Right atrium auricular region (tissue), 2 donors: ENCODE results near the gene CXCR1. TPM values are rescaled to one million over a fixed set of nuclear protein-coding genes. Genes with fewer than 3 reads are reported as not detected.

Experiments
- DNase-seq: peaks from one replicate; pipeline ENCODE4 v3.0.0-alpha.2; 2019; ENCODE audit warnings: low spot score
- H3K27ac ChIP-seq, 2 donors: fragments of 200-600 bp; sonication (generic); 1 replicate in 1 of 2; 2 replicates in 1 of 2; pipeline ENCODE4 v1.5.1; 2016 to 2019
- H3K27me3 ChIP-seq, 2 donors: fragments of 200-600 bp; sonication (generic); one replicate each; pipeline versions ENCODE4 v1.5.1 to v1.6.0; 2017 to 2019
- H3K36me3 ChIP-seq: fragments of 200-600 bp; sonication (generic); one replicate; pipeline ENCODE4 v1.5.1; 2016
- H3K4me1 ChIP-seq, 2 donors: fragments of 200-600 bp; sonication (generic); one replicate each; pipeline versions ENCODE4 v1.5.1 to v1.6.0; 2017 to 2019
- H3K4me3 ChIP-seq, 2 donors: fragments of 200-600 bp; sonication (generic); 1 replicate in 1 of 2; 2 replicates in 1 of 2; pipeline ENCODE4 v1.5.1; 2017 to 2019; ENCODE audit warnings: mild to moderate bottlenecking in 1 of 2, moderate library complexity in 1 of 2
- H3K9me3 ChIP-seq, 2 donors: fragments of 200-600 bp; sonication (generic); one replicate each; pipeline ENCODE4 v1.5.1; 2019
- total RNA-seq, 2 donors: library from RNA; depleted of rRNA; stranded (reverse); fragments of >200 nt; gene quantifications; one replicate each; pipeline ENCODE4 v1.1.0, GENCODE V29; 2016
- TF ChIP-seq, protein P1 (sequence below), 2 donors: fragments of 200-600 bp; sonication (generic); IDR thresholded peaks; one replicate each; pipeline ENCODE4 v1.5.1; 2019; ENCODE audit warnings: antibody characterized with exemption in 2 of 2

The CXCR1 gene
- total RNA-seq, 2 donors from 2014 or later = 0.51 to 0.78 TPM

DNA sequence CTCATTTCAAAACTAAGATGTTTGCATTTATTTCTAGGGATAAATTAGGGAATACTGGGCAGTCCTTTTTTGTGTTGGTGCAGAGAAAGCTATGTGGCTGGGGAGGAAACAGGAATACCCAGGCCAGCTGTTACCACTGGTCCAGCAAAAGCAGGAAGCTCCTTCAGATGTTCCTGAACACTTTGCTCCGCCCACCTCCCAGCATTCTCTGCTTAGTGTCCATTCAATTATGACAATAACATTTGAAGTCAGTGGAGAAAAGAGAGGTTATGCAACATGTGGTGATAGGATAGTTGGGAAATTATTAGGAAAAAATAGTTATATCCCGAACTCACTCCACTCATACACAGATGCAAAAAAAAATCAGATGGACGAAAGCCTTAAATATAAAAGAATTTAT lies 28.1 kb upstream of the CXCR1 start:
- no peaks in the 10 kb centered on the region for H3K36me3 ChIP-seq
- DNase-seq = no peak
- H3K4me1 ChIP-seq = no peaks in the 10 kb centered on the region
- TF ChIP-seq, protein P1, sequence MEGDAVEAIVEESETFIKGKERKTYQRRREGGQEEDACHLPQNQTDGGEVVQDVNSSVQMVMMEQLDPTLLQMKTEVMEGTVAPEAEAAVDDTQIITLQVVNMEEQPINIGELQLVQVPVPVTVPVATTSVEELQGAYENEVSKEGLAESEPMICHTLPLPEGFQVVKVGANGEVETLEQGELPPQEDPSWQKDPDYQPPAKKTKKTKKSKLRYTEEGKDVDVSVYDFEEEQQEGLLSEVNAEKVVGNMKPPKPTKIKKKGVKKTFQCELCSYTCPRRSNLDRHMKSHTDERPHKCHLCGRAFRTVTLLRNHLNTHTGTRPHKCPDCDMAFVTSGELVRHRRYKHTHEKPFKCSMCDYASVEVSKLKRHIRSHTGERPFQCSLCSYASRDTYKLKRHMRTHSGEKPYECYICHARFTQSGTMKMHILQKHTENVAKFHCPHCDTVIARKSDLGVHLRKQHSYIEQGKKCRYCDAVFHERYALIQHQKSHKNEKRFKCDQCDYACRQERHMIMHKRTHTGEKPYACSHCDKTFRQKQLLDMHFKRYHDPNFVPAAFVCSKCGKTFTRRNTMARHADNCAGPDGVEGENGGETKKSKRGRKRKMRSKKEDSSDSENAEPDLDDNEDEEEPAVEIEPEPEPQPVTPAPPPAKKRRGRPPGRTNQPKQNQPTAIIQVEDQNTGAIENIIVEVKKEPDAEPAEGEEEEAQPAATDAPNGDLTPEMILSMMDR (IDR thresholded peaks at IDR 0.05) = no peak
- no peaks in the 10 kb centered on the region for H3K9me3 ChIP-seq
- no peaks in the 10 kb centered on the region for H3K27me3 ChIP-seq
- H3K4me3 ChIP-seq = no peak overlapping the region
- no peak overlapping the region for H3K27ac ChIP-seq

DNA sequence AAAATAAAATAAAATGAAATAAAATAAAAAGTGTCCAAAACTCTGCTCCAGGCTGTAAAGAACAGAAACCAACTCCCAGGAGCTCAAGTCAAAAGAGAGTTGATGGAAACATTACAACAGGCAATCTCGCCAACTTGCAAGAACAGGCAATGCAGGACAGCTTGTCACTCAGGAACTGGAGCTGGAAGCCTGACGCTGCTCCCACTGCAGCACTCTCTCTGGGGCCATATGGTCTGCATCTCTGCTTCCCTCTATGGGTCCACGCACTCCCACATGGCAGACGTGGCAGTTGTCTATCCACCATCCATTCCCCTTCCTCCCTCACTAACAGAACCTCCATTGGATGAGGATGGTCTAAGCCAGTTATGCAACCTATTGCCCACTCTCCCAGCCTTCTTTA lies 26.9 kb upstream of the CXCR1 start:
- H3K9me3 ChIP-seq = no peaks in the 10 kb centered on the region
- H3K4me3 ChIP-seq = no peak overlapping the region
- DNase-seq = no peak
- no peaks in the 10 kb centered on the region for H3K4me1 ChIP-seq
- H3K36me3 ChIP-seq = no peaks in the 10 kb centered on the region
- no peaks in the 10 kb centered on the region for H3K27me3 ChIP-seq
- TF ChIP-seq, protein P1 (IDR thresholded peaks at IDR 0.05) = no peak
- H3K27ac ChIP-seq = no peak overlapping the region

DNA sequence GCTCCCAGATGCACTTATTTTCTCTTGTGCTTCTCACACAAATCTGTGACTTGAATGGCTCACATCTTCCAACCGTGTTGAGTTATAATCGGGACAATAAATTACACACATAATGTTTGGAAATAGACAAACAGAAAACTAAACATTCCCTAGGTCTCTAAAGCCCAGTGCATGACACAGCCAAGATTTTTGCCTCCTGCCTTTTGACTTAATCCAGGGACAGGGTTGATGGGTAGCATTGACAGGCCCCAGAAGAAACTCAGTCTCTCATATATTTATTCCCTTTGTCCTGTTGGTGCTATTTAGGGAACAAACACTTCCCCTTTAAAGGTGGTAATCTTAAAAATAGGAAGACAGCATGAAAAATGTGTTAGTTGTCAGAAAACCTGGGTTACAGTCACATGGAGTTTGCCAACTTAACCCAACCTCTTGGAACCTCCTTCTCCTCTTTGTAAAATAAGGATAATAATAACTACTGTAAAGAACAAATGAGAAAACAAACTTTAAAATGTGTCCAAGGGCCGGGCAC lies 26.2 kb upstream of the CXCR1 start:
- no peaks in the 10 kb centered on the region for H3K4me1 ChIP-seq
- H3K27me3 ChIP-seq = no peaks in the 10 kb centered on the region
- no peak for DNase-seq
- H3K9me3 ChIP-seq = no peaks in the 10 kb centered on the region
- no peak overlapping the region for H3K27ac ChIP-seq
- no peak overlapping the region for H3K4me3 ChIP-seq
- TF ChIP-seq, protein P1 (IDR thresholded peaks at IDR 0.05) = no peak
- no peaks in the 10 kb centered on the region for H3K36me3 ChIP-seq

DNA sequence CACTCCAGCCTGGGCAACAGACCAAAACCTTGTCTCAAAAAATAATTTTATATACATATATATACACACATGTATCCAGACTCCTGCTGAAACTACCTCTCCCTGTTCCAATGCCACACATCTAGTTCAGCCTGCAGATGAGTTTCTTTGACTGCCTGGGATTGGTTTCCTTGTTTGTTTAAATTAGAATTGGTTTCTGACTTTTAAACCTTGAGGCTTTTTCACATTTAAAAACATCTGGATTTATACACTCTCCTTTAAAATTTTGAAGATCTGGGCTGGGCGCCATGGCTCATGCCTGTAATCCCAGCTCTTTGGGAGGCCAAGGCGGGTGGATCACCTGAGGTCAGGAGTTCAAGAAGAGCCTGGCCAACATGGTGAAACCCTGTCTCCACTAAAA lies 21.8 kb upstream of the CXCR1 start:
- H3K9me3 ChIP-seq = no peaks in the 10 kb centered on the region
- H3K27ac ChIP-seq = no peak overlapping the region
- H3K27me3 ChIP-seq = no peaks in the 10 kb centered on the region
- no peak overlapping the region for H3K4me3 ChIP-seq
- no peaks in the 10 kb centered on the region for H3K4me1 ChIP-seq
- no peaks in the 10 kb centered on the region for H3K36me3 ChIP-seq
- TF ChIP-seq, protein P1 (IDR thresholded peaks at IDR 0.05) = no peak
- no peak for DNase-seq

DNA sequence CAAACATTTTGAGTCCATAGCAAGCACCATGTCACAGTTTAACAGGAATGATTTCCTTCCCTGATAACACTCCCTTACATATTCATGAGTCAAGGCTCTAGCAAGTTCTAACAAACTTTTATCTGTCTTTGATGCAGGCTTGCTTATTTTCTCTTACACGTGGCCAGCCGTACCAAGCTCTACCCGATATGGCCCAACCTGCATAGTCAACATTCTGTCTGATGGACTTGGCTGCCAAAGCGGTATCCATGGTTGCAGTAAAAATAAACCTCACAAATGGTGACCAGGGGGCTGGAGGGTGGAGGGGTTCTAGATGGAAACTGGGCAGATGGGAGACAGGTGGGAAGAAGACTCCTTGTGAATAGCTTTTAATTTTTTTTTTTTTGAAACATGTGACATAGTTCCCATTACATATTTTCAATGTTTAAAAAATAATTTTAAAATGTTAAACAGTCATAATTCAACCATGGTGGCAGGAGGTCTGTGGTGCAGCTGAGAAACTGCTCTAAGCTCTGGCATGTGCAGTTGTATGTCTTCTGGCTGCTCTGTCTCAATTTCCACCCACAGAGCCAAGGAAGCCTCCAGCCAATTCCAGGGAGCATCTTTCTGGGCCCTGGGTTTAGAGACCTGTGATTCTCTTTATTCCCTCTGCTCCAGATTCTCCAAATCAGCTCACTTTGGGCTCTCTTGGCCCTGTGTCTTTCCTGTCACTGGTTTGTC lies 20.7 kb upstream of the CXCR1 start:
- TF ChIP-seq, protein P1 (IDR thresholded peaks at IDR 0.05) = no peak
- Histone ChIP-seq H3K4me1 (no peaks in the 10 kb centered on the region), H3K27me3 (no peaks in the 10 kb centered on the region), H3K36me3 (no peaks in the 10 kb centered on the region), H3K4me3 (no peak overlapping the region), H3K9me3 (no peaks in the 10 kb centered on the region), H3K27ac (no peak overlapping the region)
- DNase-seq = no peak

DNA sequence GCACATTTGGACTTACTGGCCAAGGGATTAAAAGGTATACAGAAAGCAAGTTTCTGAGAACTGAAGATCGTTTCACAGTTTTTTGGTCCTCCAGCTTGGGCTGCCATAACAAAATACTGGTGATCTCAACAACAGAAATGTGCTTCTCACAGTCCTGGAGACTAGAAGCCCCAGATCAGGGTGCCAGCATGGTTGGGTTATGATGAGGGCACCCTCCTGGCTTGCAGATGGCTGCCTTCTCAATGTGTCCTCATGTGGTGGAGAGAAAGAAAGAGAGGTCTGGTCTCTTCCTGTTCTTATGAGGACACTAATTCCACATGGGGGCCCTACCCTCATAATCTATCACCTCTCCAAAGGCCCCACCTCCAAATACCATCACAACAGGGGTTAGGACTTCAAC lies 20.1 kb upstream of the CXCR1 start:
- H3K9me3 ChIP-seq = no peaks in the 10 kb centered on the region
- no peaks in the 10 kb centered on the region for H3K36me3 ChIP-seq
- H3K4me1 ChIP-seq = no peaks in the 10 kb centered on the region
- H3K4me3 ChIP-seq = no peak overlapping the region
- H3K27ac ChIP-seq = no peak overlapping the region
- no peak for DNase-seq
- TF ChIP-seq, protein P1 (IDR thresholded peaks at IDR 0.05) = no peak
- H3K27me3 ChIP-seq = no peaks in the 10 kb centered on the region
